K562 (cell line): ENCODE measurements around the gene PRDM1. TPM values are rescaled to one million over a fixed set of nuclear protein-coding genes. Genes with fewer than 3 reads are reported as not detected.
A peak's percentile ranks its signal among the peaks of the same experiment; 100 is the strongest.

Experiments
- ATAC-seq: fragments of 200-7000 bp; cut with Tn5 transposase; 3 replicates; pipeline ENCODE4 v1.9.1; 2020; ENCODE audit warnings: moderate library complexity
- BruUV-seq: library from RNA; stranded (reverse); fragments of 400-500 nt; replicated peaks from 2 replicates; lab custom pipeline; 2021; lab: Mats Ljungman, UMichigan
- CTCF ChIA-PET: fragments of 300-600 bp; formaldehyde crosslinking; extraction: SDS; loops from one replicate; lab custom pipeline; 2021; ENCODE audit warnings: low intra/inter-chr PET ratio; lab: Yijun Ruan, JAX
- POLR2A ChIA-PET: fragments of 300-600, 350-650 bp; sonication (Branson Sonifier 250); formaldehyde crosslinking; extraction: SDS; loops from one replicate; lab custom pipeline; 2021; ENCODE audit warnings: antibody characterized with exemption, inconsistent platforms; lab: Yijun Ruan, JAX
- DNase-seq, 4 experiments: peaks; one replicate each; pipeline versions ENCODE4 v3.0.0 to v3.0.0-alpha.2; 2011 to 2018; ENCODE audit warnings: low spot score in 3 of 4, mixed read lengths in 3 of 4; ENCODE audit errors: extremely low read depth in 1 of 4
- FAIRE-seq: peaks from 2 replicates; lab custom pipeline; 2011; peaks lifted over from hg19 to GRCh38; lab: Jason Lieb, UNC
- H2AFZ ChIP-seq: 2 replicates; pipeline ENCODE4 v1.6.0; 2011; ENCODE audit warnings: low read depth, low read length, control low read depth, inconsistent platforms
- H3K27ac ChIP-seq: fragments of 200-600 bp; 3 replicates; pipeline ENCODE4 v1.8.0; 2011; ENCODE audit warnings: low read depth, mild to moderate bottlenecking, control low read depth, inconsistent platforms, low read length, moderate library complexity, mixed read lengths; ENCODE audit errors: extremely low read depth
- H3K27me3 ChIP-seq, 2 experiments: fragments of 300-600 bp in 1 of 2; 2 replicates in 1 of 2; 3 replicates in 1 of 2; pipeline versions ENCODE4 v1.6.0 to v1.8.0; 2011; ENCODE audit warnings: inconsistent platforms in 2 of 2, low read length in 2 of 2, mild to moderate bottlenecking in 1 of 2, mixed read lengths in 1 of 2, moderate library complexity in 1 of 2; ENCODE audit not compliant: control insufficient read depth in 2 of 2, insufficient read depth in 2 of 2
- H3K36me3 ChIP-seq: fragments of 300-600 bp; 3 replicates; pipeline ENCODE4 v1.8.0; 2011; ENCODE audit warnings: mild to moderate bottlenecking, low read length, inconsistent platforms; ENCODE audit not compliant: control insufficient read depth, insufficient read depth
- H3K4me1 ChIP-seq, 2 experiments: fragments of 200-600 bp in 1 of 2; replicated peaks in 1 of 2; 2 replicates in 1 of 2; 3 replicates in 1 of 2; pipeline versions ENCODE4 v1.5.1 to v1.8.0; 2011; ENCODE audit warnings: inconsistent platforms in 2 of 2, low read length in 2 of 2, mild to moderate bottlenecking in 1 of 2, mixed read lengths in 1 of 2, moderate library complexity in 1 of 2; ENCODE audit not compliant: control insufficient read depth in 2 of 2, insufficient read depth in 2 of 2
- H3K4me2 ChIP-seq: 2 replicates; pipeline ENCODE4 v1.6.1; 2011; ENCODE audit warnings: low read length, control low read depth, inconsistent platforms, mixed read lengths; ENCODE audit not compliant: insufficient read depth
- H3K4me3 ChIP-seq: fragments of 200-600 bp; sonication (generic), shearing (Covaris generic); 2 replicates; pipeline ENCODE4 v1.5.1; 2016; ENCODE audit warnings: control low read depth, inconsistent platforms
- H3K79me2 ChIP-seq: fragments of 200-600 bp; 3 replicates; pipeline ENCODE4 v1.8.0; 2011; ENCODE audit warnings: low read length, inconsistent platforms; ENCODE audit not compliant: control insufficient read depth, insufficient read depth
- H3K9ac ChIP-seq, 2 experiments: 2 replicates each; pipeline versions ENCODE4 v1.6.0 to v1.6.1; 2011; ENCODE audit warnings: low read depth in 2 of 2, low read length in 2 of 2, control low read depth in 1 of 2, inconsistent platforms in 1 of 2, mild to moderate bottlenecking in 1 of 2, mixed read lengths in 1 of 2; ENCODE audit not compliant: insufficient read depth in 1 of 2
- H3K9me1 ChIP-seq: one replicate; pipeline ENCODE4 v1.6.0; 2011; ENCODE audit warnings: inconsistent platforms, mild to moderate bottlenecking, low read length, moderate library complexity; ENCODE audit not compliant: control insufficient read depth, insufficient read depth
- H3K9me3 ChIP-seq: replicated peaks from 2 replicates; pipeline ENCODE4 v1.5.1; 2011; ENCODE audit warnings: low read depth, low read length, inconsistent platforms; ENCODE audit not compliant: control insufficient read depth, insufficient read depth
- H4K20me1 ChIP-seq: replicated peaks from 2 replicates; pipeline ENCODE4 v1.6.1; 2011; ENCODE audit warnings: low read length, inconsistent platforms, mixed read lengths; ENCODE audit not compliant: control insufficient read depth, insufficient read depth
- ARHGAP35 ChIP-seq: fragments of 450-650 bp; IDR thresholded peaks from 2 replicates; pipeline ENCODE4 v1.6.1; 2018; ENCODE audit not compliant: partially characterized antibody
- CTBP1 ChIP-seq: fragments of 450-650 bp; IDR thresholded peaks from 2 replicates; pipeline ENCODE4 v1.6.1; 2016; ENCODE audit warnings: borderline replicate concordance
- CXXC5 ChIP-seq: fragments of 250-450 bp; sonication (Bioruptor Pico); IDR thresholded peaks from 2 replicates; pipeline ENCODE4 v1.8.0; 2022; ENCODE audit warnings: inconsistent platforms, mild to moderate bottlenecking, moderate library complexity
- RBFOX2 ChIP-seq: fragments of 200-400 bp; formaldehyde crosslinking; IDR thresholded peaks from 2 replicates; pipeline ENCODE4 v1.6.1; 2017; ENCODE audit warnings: low read depth, mild to moderate bottlenecking, low read length, moderate library complexity
- TRIM24 ChIP-seq, 2 experiments: fragments of 450-650 bp; IDR thresholded peaks; 2 replicates each; pipeline ENCODE4 v1.6.1; 2016
- in situ Hi-C: fragments of 300-500 bp; cut with MboI; formaldehyde crosslinking; loops from 4 replicates; pipeline ENCODE4 v1.15.0; 2018; ENCODE audit warnings: inconsistent platforms, mixed read lengths
- intact Hi-C: fragments of 100-400 bp; cut with micrococcal nuclease; formaldehyde crosslinking; loops from 2 replicates; pipeline ENCODE4 v1.14.2; 2022
- polyA plus RNA-seq, 8 experiments: library from polyadenylated mRNA; depleted of rRNA in 4 of 8; stranded (reverse) in 5 of 8; unstranded in 3 of 8; fragments of >200 nt; fragmentation: Nextera tagmentation in 2 of 8; fragmentation: Illumina TruSeq in 1 of 8; extraction: Ambion mirVana in 2 of 8; extraction: Trizol in 1 of 8; gene quantifications; 2 replicates each; pipeline versions ENCODE4 v1.2.1 to v1.2.3, GENCODE V29; 2011 to 2014; ENCODE audit warnings: inconsistent platforms in 1 of 8, missing spikeins in 1 of 8
- total RNA-seq, 7 experiments: library from RNA; depleted of rRNA in 6 of 7; stranded (reverse); fragments of >200 nt in 6 of 7; fragmentation: Illumina TruSeq in 2 of 7; extraction: Trizol in 2 of 7; gene quantifications; 2 replicates each; pipeline versions ENCODE4 v1.2.1 to v1.2.3, GENCODE V29; 2011 to 2021; ENCODE audit warnings: low replicate concordance in 1 of 7

The PRDM1 gene
- total and polyA plus RNA-seq, 9 of the 15 experiments (the other 6 are each of a cell fraction or from before 2014, with no cell fraction given): 0.09 to 0.89 (median 0.27) TPM

- peak; percentile 76 for TF ChIP-seq CXXC5 (CRISPR knock-in tag)
- TF ChIP-seq CTBP1: peak; percentile 91
- TF ChIP-seq ARHGAP35: no peak
- peak; percentile 73 for TF ChIP-seq RBFOX2
- TF ChIP-seq, all 486 proteins: peak for 66
Observed at GRCh38 chr6:106085984-106086813, at the start of gene PRDM1 (continued).

DNA sequence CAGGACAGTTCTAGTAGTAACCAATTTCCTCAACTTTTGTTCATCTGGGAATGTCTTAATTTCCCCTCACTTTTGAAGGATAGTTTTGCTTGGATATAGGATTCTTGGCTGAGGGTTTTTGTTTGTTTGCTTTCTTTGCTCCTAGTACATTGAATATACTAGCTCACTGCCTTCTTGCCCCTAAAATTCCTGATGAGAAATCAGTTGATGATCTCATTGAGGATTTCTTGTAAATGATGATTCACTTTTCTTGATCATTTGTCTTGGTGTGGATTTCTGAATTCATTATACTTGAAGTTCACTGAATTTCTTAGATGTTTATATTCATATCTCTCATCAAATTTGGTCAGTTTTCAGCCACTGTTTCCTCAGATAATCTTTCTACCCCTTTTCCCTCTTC lies 49.1 kb upstream of the PRDM1 start:
- ATAC-seq (no peak), FAIRE-seq (no peak), DNase-seq (no peak)
- POLR2A ChIA-PET: no interaction called here
- Histone ChIP-seq H3K27ac (no peak overlapping the region), H3K9me3 (no peaks in the 10 kb centered on the region), H3K27me3 (peaks cover 0 to 2% of the 10 kb centered on the region in 2 experiments; a peak in 2 of 5 replicates), H3K4me1 (no peaks in the 10 kb centered on the region), H2AFZ (no peak overlapping the region), H3K9ac (no peak overlapping the region), H3K79me2 (no peaks in the 10 kb centered on the region), H3K4me2 (no peak overlapping the region), H3K9me1 (no peaks in the 10 kb centered on the region), H3K36me3 (no peaks in the 10 kb centered on the region), H3K4me3 (no peak overlapping the region), H4K20me1 (no peaks in the 10 kb centered on the region)
- in situ Hi-C loops: loop anchor here (10.0 kb wide), 1 partner anchor 868 kb away; no protein-coding TSS in a partner anchor
- BruUV-seq: no TSS peak
- no peak for TF ChIP-seq TRIM24 (IDR thresholded peaks at IDR 0.05)
- CTCF ChIA-PET: no interaction called here
- intact Hi-C loops: no loop called here
